Stimulated activated CD4-positive, alpha-beta T cell treated with anti-CD3 and anti-CD28 coated beads, Interleukin-15, amount 100 ng/mL, for 24 hours (primary cell): Measurements from ENCODE around the gene CCDC187.

Experiments used
- DNase-seq: peaks from one replicate; pipeline ENCODE4 v3.0.0-alpha.2; 2020

Gene CCDC187

DNA sequence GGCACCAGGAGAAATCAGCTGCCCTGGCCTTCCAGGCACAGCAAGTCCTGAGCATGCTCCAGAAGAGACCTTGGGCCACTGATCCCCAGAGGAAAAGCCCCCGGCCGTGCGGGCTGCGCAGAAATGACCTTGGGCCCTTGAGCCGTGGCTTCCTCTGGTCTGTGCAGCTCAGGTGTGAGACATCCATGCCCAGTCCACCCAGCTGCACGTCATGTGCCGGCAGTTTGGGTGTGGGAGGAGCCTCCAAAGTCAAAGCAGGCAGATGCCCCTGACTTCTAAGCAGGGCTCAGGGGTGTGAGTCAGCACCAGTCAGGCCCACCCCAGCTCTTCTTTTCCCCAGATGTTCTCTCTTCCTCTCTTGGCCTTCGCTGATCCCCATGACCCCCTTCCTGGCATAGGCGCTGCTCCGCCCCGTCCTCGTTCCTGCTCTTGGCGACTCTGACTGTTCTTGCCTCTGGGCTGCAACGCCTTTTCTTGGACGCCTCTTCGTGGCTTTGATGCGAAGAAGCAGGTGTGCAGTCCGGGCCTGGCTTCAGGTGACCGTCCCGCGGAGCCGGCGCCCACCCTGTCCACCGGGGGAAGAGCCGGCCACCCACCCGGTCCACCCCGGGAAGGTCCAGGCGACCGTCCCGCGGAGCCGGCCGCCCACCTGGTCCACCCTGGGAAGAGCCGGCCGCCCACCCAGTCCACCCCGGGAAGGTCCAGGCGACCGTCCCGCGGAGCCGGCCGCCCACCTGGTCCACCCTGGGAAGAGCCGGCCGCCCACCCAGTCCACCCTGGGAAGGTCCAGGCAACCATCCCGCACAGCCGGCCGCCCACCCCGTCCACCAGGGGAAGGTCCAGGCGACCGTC, 52.4 kb downstream of the CCDC187 start:
- DNase-seq: no peak

DNA sequence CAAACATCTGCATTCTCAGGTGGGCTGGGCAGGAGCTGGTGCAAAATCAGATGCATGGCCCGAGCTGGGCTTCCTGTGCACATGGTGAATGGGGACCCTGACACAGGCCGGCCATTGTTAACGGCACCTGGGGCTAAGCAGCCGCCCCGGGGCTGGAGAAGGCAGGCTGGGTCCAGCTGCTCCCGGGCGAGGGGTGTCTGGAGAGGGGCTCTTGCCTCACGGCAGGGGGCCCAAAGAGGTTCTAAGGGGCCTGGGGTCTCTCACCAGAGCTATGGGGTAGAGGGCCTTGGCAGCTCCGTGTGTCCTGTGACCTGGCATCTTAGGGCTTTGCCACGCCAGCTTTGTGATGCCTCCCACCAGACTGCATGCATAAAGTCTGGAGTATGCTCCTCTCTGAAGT, 53.2 kb downstream of the CCDC187 start:
- DNase-seq: no peak

DNA sequence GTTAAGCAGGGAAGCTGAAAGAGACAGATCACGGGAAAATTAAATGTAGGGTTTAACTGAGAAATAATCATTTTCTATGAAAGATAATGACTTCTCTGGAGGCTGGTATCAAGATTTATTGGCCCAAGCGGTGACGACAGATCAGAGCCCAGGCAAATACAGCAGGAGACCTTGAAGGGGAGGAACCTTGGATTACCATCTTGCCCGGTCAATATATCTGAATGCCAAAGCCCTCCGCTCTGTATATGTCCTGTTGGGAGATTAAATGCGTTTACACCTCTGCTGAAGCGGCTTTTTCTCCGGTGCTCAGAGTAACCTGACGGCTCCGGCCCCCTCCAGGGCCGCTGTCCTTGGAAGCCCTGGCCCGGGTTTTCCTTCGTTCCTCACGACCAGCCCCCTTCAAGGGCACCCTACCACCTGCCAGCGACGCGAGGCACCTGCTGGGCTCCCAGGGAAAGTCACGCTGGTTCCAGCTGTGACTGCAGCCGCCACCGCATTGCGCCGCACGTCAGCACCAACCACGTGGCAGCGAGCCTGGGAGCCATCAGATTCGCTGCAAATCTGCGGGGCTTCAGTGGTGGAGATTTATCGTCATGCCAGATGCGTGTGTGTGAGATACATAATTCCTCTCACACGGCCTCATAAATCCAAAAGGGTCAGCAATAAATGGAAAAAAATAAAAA, 53.9 kb downstream of the CCDC187 start:
- DNase-seq: no peak

DNA sequence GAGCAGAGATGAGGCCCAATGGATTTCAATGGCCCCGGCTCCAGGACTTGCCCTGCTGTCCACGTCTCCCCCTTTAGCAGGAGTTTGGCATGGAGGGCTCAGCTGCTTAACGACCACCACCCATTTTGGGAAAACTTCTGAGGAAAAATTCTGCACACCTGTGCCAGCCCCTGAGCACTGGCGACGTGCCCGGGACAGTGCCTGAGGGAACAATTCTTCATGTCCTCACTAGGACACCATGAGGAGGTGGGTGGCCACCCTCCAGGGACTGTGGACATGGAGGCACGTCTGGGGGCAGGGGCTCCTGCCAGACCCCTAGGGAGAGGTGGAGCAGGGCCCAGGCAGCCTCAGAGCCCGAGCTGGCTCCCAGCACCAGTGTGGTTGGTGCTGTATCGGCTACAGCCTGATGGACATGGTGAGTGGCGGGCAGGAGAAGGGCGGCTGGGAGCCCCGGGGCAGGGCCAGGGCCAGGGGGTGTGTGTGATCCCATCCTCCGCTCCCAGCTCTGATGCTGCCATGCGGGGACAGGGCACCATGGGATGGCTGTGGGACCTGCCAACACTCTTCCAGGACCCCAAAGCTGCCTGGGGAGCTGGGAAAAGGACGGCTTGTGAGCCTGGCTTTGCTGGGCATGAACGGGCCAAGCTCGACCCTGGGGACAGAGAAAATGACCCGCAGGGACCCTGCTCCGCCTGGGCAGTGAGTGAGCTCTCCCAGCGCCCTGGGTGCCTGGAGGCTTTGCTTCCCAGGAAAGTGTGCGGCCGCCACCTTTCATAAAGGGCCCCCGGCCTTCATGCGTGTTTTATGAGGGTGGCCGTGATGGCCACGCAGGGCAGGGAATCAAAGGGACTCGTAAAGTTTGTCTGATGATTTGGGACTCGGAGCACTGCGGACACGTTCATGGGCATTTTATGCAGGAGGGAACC, 54.7 kb downstream of the CCDC187 start:
- DNase-seq: no peak

DNA sequence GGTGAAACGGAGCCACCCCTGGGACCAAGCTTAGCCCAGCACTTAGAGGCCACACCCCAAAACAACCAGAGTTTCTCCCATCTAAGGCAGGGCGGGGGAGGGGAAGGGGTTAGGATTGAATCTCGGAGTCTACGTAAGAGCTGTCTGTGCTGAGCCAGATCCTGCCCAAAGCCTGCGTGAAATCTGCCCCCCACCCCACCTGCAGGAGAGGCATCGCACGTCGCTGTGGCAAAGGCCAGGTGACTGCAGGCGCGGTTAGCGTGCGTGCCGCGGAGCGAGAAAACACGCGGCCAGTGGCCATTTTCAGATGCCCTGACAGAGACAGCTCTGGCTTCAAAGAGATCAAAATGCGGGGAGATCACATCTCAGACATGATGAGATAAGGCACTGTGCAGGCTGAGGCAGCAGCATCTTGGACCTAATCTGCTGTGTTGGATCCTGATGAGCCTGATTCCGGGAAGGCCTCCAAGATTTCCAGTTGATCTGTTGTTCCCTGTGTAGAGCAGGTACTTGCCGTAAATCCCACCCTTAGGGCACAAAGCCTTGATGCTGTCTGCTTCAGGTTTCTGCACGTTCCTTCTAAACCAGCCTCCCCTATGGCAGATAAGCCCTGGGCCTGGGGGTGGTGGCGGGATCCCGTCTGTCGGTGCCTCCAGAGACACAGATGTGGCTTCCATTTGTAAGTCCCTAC, 55.8 kb downstream of the CCDC187 start:
- DNase-seq: no peak

DNA sequence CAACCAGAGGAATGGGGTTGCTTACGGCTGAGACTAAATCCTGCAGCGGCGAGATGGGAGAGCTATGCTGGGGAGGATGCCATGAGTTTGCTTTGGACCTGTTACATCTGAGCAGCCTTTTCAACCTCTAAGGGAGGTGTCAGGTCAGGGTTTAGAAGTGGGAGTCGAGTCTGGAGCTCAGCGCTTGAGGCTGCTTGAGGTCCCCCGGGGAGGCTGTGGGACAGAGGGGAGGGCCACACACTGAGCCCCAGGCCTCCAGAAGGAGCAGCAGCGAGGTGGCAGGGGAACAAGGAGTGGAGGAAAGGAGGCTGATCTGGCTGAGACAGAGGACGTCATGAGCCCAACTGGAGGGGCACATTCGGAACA, 56.4 kb downstream of the CCDC187 start:
- no peak for DNase-seq

DNA sequence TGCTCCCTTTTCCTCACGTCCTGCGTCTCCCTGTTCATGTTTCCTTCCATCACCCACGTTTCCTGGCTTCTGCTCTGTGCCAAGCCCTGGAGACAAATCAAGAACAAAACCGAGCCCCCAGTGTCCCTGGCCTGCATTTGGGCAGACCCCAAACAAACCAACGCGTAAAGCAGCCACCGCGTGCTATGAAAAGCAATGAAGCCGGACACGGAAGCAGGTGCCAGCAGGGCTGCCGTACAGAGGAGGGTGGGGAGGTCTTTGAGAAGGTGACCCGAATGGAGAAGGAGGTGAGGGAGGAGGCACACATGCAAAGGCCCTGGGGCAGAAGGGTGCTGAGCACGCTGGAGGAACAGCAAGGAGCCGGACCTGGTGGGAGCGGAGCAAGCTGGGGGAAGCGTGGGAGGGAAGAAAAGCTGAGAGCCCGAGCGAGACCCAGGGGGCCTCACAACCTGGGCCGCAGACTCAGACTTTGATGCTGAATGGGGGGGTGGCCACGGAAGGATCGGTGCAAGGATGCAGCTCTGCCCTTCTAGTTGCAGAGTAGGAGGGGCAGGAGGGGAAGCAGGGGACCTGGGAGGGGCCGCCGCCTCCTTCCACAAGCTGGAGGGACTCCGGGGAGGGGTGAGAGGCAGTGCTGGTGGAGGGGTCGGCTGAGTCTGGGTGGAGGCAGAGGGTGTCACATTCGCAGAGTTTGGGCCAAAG, 56.9 kb downstream of the CCDC187 start:
- no peak for DNase-seq

DNA sequence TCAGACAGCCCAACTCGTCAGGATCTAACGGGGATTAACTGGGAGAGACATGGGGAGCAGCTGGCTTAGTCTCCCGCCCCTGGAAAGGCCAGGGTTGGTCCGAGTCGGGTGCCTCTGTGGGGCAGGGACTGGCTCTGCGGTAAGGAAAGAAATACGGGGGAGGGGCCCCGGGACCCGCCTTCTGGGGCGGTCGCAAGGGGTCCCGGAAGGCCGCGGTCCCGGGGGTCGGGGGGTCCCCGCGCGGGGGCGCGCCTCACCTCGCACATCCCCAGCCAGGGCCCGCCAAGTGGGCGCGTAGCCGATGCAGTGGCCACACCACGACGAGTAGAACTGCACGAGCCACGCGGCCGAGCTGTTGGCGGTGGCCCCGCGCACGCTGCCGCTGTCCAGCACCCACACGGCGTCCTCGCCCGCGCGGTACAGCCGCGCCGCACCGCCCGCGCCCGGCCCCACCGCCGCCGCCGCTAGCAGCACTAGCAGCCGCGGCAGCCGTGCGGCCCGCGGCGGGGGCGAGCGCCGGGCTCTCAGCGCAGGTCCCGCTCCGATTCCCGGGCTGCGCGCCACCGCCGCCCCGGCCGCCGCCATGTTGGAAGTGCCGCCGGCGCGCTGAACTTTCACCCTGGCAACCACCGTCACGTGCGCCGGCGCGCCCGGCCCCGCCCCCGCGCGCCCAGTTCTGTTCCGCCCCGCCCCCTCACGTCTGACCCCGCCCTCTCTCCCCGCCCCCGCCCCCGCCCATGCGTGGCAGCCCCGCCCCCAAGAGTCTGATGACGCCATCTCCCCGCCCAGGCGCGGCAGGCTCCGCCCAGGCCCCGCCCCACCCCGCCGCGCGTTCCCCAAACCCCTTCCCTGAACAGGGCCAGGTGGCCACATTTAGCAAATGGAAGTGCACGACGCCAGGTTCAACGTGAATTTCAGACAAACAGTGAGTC, 58.4 kb downstream of the CCDC187 start, which contains the start of gene QSOX2:
TSS of gene QSOX2 (minus strand) at position 594 of the 932 bp plus-strand sequence. CDS start at position 585, 9 bp downstream.
- peak; percentile 88 for DNase-seq

DNA sequence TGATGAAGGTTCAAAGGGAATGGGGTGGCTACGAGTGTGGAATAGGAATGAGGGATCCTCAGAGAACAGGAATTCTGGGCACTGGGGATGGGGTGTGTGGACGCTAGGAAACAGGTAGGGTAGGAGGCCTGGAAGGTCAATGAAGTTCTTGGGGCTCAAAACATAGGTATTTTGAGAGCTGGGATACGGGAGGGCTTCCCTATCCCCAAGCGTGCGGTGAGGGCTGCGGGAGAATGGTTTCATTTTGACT, 59.0 kb downstream of the CCDC187 start:
- no peak for DNase-seq

DNA sequence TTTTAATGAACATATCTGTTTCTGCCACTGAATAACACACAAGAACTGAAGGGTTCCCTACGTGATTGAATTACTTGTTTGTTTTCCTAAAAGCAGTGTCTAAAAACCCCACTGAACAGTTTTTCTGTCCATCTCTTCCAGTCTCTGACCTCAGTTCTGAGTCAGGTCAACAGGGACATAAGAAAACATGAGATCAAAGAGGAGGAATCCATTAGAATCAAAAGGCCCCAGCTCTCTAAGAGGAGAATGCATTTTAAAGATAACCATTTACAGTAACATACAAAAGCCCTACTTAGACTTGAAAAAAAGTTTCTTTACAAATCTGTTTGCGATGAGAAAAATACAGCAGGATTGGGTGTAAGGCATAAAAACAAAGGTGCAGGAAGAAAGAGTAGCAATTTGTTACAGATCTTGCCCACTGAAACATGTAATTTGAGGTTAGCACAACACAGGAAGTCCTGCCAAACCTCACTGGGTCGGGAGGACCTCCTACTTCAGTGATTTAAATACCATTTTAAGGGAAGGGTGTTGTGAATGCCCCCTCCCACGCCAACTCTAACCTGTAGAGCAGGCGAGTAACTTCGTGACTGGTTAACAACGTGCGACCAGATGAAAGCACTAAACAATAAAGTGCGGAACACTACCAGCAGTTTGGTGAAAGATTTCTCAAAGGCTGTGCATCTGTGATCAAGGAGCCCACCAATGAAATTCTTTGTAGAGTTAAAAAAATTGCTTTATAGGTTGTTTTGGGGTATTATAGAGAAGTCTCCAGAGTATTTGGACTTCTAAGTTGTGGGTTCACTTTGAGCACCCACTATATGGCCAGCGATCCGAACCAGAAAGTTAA, 59.5 kb downstream of the CCDC187 start:
- peak; percentile 83 for DNase-seq

DNA sequence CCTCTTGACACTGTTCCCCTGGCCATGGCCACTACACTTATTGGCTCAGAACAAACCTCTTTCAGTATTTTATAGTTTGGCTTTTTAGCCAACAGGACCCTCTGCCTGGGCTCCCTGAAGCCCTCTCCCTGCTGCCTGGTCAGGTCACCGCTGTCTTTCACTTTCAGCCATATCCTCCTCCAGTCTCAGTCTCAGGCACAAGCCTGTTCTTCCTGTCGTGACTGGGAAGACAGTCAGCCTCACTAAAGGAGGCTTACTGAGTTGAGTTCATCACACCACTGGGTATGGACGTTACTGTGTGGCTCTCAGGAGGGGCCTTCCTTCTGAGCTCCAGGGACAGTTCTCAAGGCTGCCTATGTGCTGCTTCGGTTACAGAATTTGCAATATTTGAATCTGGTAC, 60.3 kb downstream of the CCDC187 start:
- DNase-seq: no peak

DNA sequence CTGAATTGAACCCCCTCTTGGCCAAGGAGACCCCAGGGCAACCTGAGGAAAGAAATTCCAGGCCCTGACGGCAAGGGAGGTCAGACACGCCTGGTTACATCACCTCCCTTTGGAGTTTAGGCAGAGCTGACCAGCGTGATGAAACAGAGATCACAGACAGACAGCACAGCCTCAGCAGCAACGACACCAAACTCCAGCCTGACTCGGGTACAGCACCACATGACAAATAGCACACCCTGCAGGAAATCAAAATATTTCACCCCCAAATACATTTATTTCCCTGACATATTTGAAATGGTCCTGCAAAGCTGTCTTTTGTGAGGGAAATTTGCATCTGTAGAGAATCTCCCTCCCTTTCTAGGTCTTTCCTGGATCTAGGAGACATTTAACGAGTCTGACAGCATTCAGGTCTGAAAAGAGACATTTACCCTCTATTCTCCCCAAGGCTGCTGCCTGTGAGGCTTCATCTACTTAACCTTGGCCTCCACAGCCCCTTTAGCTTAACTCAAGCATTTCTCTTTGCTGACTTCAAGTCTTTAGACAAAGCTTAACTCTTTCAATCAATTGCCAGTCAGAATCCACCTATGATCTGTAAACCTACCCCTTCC, 60.9 kb downstream of the CCDC187 start:
- no peak for DNase-seq

DNA sequence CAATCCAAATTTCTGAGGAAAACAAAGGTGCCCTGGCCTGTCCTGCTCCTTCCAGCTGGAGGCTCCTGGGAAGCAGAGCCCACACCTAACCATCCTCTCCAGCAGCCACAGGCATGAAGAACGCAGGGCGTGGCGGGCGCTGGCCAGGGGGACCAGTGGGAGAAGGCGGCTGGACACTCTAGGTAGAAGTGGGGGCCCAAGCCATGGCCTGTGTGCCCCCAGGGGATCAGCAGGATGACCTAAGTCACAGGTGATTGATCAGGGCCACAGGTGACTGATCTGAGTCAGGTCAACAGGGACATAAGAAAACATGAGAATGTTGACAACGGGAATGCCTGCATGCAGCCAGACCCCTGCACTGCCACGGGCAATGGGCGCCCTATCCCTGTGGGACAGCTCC, 61.6 kb downstream of the CCDC187 start:
- no peak for DNase-seq

DNA sequence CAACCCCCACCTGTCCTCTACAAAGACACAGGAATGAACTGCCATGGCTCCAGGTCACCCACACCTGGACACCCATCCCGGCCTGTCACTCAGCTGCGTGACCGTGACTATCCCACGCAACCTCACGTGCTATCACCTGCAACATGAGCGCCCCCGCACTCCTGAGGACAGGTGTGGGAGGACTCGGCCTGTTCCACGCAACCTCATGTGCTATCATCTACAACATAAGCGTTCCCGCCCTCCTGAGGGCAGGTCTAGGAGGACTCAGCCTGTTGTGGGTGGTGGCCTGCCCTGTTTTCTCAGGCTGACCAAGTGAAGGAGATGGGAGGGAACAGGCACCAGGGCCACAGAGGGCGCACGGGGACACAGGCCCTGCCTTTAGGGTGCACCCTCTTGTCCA, 62.4 kb downstream of the CCDC187 start:
- no peak for DNase-seq

DNA sequence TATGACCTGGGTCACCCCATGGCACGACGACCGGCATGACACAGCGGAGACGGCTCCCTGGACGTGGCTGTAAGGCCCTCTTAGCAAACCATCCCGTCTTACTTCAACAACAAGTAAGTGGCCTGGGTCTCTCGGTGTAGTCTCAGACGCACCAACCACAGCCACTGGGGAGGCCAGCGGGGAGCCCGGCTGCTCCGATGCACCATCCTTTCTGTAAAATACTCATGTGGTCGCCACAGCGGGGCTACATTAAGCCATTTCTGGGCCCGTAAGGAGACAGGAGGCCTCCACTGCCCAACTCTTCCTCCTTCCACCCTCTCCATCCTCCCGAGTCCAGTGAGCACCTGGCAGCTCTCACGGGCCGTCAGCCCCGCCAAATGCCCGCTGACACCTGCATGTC, 63.0 kb downstream of the CCDC187 start:
- DNase-seq: no peak

DNA sequence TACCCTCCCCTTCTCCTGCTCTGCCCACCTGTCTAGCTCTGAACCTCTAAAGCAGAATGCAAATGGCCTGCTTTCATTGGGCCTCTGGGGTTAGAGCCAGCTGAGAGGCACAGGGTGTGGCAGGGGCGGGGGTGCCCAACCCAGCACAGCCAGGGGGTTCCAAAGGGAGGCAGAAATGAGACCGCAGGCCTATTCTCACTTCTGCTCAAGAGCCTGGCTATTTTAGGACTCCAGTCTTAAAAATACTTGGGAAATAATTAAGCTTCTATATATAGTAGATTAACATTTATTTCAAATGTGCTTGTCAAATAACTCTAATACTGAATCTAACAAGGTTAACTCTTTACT, 63.9 kb downstream of the CCDC187 start:
- no peak for DNase-seq

DNA sequence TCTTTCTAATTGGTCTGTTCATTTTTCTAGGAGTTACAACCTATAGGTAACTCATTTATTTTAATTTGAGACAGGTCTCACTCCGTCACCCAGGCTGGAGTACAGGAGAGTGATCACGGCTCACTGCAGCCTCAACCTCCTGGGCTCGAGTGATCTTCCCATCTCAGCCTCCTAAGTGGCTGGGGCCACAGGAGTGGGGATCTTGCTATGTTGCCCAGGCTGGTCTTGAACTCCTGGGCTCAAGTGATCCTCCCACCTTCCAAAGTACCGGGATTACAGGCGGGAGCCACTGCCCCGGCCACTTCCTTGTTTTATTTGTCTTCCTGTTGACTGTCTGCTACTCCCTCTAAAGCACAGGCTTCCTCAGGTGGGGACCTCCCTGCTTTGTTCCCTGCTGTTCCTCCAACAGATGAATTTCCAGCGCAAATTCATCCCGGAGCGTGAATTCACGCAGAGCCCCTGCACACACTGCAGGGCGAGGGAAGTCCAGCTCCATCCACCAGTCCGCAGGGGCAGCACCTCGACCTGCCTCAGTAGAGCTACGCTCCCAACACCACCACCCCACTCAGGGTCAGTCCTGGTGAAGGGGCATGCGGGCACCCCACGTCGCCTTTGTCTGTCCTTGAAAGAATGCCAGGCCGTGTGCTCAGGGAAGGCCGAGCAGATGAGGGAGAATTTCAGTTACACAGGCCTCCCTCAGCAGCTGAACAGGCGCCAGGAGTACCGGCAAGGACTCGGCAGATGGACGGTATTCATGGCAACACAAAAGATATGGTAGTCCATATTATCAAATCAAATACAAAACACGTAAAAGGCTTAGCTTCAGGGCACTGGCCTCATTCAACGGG, 64.5 kb downstream of the CCDC187 start:
- no peak for DNase-seq

DNA sequence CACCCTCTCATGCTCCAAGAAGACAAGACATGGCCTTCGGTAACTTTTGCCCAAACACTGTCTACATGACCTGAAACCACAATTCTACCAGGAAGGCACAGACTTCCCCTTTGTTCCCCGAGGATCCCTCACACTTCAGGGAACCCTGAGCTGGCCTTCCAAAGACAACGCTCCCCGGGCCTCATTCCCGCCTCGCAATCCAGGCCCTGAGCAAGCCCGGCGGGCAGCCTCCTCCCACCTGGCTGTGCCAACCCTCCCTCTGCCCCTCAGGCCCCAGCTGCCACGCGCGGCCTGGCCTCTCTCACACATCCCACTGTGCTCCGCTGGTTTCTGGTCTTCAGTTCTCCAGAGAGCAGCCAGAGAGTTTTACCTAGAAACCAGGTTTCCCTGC, 65.6 kb downstream of the CCDC187 start:
- DNase-seq: no peak
